ENCODE measurements around the gene TNMD.
A peak's percentile ranks its signal among the peaks of the same experiment; 100 is the strongest.
"Not testable (repeated sequence)": the region's sequence is repeated elsewhere in the genome, so short reads cannot be mapped to it uniquely, and the experiment has no call there.

The TNMD gene
- long read RNA-seq, donor 1, partial matches to known transcripts, result 6 of 6 reads
- long read RNA-seq, donor 1, other reads (novel, unspliced or antisense), result 0 of 6 reads
- long read RNA-seq, donor 2, result 0 reads
- long read RNA-seq, donor 3, result 0 reads
- long read RNA-seq, donor 4, result 0 reads
- long read RNA-seq, donor 5, result 0 reads
- long read RNA-seq, donor 6, partial matches to known transcripts, result 0 of 1 reads
- long read RNA-seq, donor 6, other reads (novel, unspliced or antisense), result 0 of 1 reads
- long read RNA-seq, donor 7, result 0 reads
- long read RNA-seq, donor 8, partial matches to known transcripts, result 0 of 1 reads
- long read RNA-seq, donor 8, other reads (novel, unspliced or antisense), result 0 of 1 reads

DNA sequence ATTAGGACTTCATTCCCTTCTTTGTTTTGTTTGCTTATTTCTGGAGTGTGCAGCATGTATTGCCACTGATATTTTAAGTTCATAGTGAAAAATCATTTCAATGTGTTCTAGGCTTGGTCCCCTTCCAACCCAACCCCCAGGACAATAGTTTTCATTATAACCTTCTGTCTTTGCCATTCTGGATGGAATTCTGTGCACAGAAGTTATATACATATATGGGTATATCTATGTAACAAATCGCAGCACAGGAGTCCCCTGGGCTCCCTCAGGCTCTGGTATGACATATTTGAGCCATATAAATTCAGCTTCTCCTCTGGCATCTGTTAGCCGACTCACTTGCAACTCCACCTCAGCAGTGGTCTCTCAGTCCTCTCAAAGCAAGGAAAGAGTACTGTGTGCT, at the start of gene TNMD:
Gene TNMD, plus strand, starts transcription at position 326 of the 400 bp plus-strand sequence. CDS start 83 bp downstream, outside the sequence.
- no peak for DNase-seq

DNA sequence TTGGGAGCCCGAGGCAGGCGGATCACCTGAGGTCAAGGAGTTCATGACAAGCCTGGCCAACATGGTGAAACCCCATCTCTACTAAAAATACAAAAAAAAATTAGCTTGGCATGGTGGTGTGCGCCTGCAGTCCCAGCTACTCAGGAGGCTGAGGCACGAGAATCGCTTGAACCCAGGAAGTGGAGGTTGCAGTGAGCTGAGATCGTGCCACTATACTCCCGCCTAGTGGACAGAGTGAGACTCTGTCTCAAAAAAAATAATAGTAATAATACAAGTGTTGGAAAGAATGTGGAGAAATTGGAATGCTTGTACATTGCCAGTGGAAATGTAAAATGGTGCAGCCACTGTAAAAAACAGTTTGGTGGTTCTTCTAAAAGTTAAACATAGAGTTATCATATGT, 19.2 kb upstream of the TNMD start:
- not testable (repeated sequence) for DNase-seq

DNA sequence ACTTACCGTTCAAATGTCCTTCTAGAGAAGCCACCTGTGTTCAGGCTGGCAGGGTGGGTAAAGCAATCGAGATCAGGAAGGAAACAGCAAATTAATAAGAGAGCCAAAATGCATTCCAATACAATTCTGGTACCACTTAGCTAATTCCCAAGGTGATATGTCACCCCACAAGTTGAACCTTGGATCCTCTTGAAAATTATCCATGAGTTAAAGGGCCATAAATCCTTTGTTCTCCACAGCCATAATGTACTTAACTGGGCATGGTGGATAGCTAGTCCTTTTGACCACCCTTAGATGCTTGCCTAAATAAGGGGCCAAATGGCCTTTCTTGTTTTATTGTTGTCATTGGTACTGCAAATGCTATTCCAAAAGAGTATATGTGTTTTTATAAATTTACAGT, 2.0 kb downstream of the TNMD start:
- DNase-seq, result no peak

DNA sequence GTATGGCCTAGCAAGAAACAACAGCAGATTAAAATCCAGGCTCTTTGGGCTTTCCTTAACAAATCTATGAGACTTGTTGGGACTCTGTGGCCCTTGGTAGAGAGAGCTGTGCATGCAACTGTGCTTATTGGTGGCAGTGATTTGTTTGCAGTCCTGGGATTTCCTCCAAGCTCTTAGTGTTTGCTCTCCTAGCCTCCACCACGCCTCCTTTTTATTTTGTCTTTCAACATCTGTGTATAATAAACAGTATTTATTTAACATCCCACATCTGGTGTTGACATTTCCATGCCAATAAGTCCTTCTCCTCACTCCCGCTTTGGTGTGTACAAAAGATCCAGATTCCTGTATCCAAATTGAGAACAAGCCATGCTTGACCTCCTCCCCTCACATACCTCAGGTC, 3.1 kb downstream of the TNMD start:
- no peak for DNase-seq

DNA sequence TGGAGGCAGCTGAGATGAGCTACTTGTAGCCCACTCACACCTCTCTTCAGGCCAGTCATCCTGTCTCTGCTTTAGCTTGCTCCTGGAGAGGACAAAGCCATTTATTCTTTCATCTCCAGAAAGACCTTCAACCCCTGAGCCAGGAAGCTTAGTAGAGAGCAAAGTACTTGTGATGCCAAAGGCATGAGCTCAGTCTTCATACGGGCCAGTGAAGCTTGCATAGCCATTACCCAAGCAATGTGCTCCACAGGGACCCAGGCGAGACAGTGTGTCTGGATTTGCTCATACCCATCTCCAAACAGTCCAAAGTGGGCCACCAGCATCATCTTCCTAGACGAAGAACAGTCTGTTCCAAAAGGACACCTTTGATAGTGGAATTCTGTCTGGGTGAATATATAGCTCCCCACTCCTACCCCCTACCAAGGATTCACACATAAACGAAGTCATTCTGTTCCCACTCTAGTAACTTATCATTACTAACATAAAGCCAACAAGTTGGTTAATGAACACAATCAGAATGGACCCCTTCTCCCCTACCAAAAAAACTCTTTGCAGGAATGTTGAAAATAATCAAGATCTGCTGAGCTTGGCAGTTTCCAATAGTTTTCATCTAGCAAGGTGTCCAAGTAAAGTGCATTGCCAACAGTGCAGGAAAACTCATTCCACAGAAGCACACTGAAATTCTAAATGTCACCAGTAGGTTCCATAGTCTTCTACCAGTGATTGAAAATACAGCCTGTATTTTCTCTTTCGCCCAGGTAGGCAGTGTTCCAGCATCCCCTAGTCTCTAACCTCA, 6.7 kb downstream of the TNMD start:
- DNase-seq, result no peak

DNA sequence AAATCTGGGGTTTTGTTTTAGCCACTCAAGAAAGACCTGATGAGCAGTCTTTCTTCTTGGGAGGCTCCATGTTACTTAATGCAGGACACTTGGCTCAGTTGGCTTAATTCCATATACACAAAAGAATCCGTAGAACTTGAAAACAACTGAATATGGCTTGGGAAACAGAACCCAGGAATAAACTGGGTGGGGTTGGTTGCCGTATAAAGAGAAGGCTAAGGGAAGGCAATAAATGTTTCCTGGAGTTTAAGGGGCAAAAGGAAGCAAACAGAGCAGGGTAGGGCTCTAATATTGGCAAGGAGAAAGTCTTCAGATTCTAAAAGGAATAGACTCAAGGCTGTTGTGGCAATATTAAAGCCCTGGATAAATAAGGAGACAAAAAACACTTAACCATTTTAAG, 8.4 kb downstream of the TNMD start:
- no peak for DNase-seq

DNA sequence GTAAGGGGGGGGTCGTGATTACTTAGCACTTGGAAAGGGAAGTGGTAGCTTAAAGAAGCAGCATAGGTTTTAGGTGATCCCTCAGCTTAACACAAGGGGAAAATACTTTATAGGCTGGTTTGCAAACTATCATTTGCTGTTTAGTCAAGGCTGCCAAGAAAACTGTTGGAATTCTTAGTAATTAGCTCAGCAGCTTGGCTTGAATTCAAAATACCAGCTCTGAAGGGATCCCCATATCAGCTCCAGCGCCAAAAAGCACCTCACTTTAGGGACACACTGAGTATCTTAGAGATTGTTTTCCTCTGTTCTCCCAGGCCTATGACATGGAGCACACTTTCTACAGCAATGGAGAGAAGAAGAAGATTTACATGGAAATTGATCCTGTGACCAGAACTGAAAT, 8.8 kb downstream of the TNMD start:
- DNase-seq, result no peak

DNA sequence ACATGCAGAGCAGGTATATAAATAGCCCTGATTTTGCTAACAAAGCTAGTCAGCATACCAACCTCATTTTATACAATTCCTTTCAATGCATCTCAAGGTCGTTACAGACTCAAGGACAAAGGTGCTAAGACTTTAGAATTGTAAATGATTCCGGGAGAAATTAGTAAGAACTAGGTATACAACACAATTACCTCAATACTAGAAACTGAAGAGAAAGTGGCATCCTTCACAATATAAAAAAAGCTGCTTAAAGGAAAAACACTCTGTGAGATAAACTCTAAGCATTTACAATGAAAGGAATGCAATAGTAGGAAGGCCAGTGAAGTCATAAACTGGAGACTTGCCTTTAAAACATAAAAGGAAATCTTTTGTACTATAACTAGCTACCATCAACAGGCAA, 11.9 kb downstream of the TNMD start:
- no peak for DNase-seq

DNA sequence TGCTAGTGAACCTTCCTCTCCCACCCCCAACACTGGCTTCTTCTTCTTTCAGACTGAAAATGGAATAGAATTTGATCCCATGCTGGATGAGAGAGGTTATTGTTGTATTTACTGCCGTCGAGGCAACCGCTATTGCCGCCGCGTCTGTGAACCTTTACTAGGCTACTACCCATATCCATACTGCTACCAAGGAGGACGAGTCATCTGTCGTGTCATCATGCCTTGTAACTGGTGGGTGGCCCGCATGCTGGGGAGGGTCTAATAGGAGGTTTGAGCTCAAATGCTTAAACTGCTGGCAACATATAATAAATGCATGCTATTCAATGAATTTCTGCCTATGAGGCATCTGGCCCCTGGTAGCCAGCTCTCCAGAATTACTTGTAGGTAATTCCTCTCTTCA, 14.7 kb downstream of the TNMD start:
- DNase-seq, result no peak

DNA sequence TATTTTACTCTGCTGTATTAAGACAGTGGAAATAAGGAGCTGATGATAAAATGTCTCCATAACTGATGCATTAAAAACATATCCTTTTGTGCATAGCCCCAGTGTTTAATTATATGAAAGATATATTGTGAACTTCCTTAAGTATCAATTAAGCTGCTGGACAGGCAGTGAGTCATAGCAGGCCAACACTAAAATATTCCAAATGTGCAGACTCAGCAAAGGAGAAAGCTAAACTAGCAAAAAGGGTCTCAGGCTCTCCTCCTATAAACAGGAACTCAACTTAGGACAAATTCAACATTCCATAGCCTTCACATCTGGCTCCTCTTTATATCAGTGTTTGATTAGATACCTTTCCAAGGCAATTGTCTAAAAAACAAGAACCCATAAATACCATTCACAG, 15.6 kb downstream of the TNMD start:
- DNase-seq, result no peak

DNA sequence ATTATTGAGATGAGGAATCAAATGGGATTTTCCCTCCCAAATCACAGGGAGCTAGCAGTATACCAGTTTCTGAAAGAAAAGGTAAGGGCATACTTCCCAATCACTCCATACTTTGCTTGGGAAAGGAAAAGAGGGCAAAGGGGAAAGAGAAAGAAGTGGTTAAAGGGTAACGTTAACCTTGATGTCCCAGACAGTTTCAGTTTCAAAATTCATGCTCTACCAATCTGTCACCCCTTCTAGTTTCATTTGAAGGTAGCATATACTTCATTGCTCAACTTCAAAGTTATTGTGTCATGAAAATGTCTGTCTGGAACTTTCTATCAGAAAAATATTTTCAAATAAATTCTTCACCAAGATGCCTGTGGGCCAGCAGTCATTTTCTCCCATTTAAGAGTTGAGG, 16.0 kb downstream of the TNMD start:
- no peak for DNase-seq

DNA sequence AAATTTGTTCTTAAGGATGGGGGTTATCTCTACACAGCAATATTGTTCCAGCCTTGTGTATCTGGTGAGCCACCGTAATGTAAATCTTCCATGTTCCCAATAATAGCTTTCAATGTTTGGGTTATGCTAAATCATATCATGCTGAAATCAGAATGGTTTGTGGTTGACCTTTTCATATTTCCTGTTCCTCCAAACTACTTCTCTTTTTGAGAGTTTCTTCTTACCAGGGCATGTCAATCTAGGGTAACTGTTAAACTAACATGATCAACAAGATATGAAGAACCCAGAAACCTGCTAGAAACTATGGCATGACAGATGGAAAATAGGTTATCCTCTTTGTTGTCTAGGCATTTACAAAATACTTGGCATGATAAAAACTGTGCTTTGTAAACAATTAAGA, 22.0 kb downstream of the TNMD start:
- no peak for DNase-seq

DNA sequence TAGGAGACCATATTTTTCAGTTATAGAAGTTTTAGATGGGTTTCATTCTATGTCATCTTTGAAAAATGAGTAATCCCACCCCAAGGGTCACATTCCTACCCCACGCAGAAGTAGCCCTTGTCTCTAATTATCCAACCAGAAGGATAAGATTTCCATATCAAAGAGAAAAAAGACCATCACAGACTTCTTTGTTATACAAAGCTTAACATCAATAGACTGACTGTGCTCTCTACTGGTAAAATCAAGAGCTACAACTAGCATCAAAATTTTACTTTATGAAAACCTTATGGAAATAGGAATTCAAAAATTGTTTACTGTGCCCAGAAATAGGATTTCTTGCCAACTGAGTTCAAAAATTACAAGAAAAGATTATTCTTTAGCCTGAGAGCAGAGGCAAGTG, 24.9 kb downstream of the TNMD start:
- no peak for DNase-seq

DNA sequence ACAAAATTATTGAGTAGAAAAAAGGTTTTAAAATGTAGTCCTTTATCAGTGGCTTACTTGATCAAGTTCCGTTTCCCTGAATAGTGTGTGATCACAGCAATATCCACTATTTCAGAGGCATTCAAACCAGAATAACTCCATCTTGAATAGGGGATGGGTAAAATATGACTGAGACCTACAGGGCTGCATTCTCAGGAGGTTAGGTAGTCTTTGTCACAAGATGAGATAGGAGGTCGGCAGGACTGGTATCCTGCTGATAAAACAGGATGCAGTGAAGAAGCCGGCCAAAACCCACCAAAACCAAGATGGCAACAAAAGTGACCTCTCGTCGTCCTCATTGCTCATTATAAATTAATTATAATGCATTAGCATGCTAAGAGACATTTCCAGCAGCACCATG, 27.2 kb downstream of the TNMD start:
- no peak for DNase-seq

DNA sequence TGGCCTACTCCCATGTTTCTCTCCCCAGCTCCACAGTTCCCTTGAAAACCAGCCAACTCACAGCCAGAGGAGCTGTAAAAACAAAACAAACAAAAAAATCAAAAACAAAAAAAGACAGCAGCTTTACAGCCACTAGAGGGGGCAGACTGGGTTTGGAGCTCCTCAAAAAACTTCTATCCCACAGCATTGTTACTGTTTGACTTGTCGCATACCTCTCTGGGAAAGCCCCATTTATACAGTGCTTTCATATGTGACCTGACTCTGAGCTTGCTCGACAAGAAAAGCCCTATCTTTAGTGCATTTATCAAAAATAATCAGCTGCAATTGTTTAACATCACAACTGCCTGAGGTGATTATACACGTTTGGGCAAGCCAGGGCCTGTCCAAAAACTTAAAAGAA, 30.3 kb downstream of the TNMD start:
- peak; percentile 21 for DNase-seq

DNA sequence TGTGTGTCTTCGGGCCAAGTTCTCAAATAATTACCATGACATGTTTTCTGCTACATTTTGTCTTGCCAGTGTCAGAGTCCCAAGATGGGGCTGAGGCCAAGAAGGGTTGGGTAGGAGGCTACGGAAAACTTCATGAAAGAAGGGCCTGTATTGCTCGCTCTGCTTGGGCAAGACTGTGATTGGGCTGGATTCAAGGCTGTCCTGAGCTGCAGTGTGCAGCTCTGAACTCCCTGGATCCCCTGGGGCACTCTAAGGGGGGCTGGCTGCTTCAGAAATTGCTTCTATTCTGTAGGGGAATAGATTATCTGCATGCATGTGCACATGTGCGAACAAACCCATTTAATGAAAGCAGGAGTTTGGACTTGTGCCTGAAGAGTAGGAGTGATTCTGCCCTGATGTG, 38.3 kb downstream of the TNMD start:
- no peak for DNase-seq

DNA sequence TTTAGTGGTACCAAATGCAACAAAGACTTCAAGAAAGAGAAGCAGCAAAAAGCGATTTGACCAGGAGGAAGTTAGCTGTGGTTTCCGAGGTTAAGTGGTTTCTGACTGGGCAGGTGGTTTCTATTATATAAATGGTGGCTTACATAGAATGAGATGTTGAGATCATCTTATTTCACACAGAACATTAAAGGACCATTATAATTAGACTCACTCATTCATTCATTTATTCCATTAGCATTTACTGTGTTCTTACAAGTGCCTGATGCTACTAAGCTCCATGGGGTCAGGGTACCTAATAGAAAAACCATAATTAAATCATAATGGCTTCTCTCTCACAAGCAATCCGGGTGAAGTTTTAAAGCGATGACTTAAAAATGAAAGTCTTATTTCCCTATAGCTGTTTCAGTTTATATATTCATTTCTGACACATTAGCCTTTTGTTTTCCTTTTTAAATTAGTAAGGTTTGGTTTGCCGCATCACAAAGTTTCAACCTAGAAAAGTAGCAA, 41.3 kb downstream of the TNMD start:
- no peak for DNase-seq

DNA sequence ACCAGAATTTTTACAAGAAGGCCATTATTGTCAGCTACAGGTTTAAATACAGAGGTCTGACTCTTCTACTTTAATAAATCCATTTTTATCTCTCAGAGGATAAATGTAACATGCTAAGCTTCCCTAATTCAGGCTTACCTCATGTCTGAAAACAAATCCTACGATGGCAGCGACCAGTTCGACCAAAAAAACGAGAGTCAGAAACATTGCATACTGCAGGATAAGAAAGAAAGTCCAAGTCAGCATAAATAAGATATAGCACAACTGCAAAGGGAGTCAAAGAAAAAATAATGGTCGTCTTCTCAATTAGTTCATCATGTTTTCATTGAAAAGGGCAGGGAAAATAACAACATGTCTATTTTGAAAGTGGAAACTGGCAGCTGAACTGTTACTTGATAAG, 50.3 kb downstream of the TNMD start:
- no peak for DNase-seq

DNA sequence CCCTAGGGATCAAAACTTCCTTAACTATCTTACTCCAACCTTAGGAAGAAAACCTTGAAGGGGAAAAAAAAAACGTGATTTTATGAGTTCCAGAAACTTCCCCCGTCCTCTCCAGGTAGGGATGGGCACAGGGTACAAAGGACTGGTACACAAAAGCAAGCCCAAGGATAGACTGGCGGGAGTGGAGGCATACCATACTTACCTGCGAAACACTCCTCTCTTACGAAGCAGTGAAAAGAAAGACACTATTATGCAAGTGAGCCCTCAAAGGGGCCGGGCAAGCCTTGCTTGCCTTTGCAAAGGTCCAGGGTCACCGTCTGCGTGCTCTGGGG, 51.2 kb downstream of the TNMD start:
- DNase-seq, result no peak

DNA sequence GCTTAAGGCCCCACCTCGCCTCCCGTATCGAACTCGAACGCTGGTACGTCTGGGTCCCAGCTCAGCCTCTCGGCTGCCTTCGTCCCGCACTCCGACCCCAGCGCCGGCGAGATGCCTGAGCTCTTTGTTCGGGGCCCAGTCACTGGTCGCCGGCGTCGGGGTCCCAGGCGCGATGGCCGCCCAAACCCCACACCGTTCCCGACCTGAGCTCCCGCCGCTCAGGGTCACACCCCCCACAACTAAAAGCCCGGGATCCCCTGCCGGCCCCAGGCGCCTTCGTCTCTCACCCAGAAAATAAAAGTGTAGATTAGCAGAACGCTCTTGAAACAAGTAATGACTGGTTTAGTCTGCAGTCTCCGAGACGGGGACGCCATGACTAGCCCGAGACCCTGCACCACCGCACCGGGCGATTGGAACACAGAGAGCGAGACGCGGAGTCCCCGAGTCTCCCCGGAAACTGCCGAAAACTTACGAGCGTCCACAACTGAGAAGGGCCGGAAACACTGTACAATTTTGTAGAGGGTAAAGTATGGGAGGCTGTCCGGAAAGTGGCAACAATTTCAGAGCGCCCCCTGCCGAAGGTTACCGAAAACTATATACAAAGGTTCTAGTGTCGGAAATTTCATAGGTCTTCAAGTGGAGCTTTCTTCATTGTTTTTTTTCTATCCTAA, 51.7 kb downstream of the TNMD start, which contains the start of gene TSPAN6:
Gene TSPAN6, minus strand, starts transcription at position 486 of the 671 bp plus-strand sequence. Its CDS starts 112 bp downstream, at position 374.
- peak; percentile 78 for DNase-seq

DNA sequence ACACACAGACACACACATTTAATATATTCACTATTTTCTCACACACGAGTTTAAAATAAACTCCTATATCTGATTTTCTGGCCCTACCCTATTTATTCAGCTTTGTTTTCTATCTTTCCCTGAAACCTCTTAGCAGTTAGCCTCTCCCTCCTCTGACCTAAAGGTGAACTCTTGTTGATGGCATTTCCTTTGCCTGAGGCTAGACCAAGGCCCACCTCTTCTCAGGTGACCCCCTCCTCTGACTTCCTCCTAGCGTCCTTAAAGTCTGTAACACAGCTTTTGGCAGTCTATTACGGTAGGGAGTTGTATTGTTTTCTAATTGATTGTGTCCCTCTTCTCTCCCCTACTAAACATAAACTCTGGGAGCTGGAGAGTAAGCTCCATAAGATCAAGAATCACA, 57.6 kb downstream of the TNMD start:
- no peak for DNase-seq

DNA sequence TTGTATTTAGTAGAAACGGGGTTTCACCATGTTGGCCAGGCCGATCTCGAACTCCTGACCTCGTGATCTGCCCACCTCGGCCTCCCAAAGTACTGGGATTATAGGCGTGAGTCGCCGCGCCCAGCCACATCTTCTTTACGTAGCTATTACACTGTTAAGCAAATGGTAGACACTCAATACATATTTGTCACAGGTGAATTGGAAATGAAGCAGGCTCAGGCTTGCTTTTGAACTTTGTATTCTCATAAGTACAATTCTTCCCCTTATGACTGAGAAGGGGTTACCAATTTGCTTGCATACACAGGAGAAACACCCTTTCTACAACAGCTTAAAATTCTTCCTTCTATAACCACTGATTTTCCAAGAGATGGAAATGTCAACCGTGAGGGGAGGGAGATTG, 58.5 kb downstream of the TNMD start:
- DNase-seq, result no peak

All from right kidney (tissue), 9 donors.